ENCODE data around the gene WDR20. TPM values are rescaled to one million over a fixed set of nuclear protein-coding genes. Genes with fewer than 3 reads are reported as not detected.
"Not testable (repeated sequence)": the region's sequence is repeated elsewhere in the genome, so short reads cannot be mapped to it uniquely, and the experiment has no call there.

The WDR20 gene
- total RNA-seq, 4 donors from 2014 or later, result 21.3 to 31.3 (median 24.6) TPM

- TF ChIP-seq POLR2AphosphoS5 (IDR thresholded peaks at IDR 0.05), result no peak
- TF ChIP-seq POLR2A (IDR thresholded peaks at IDR 0.05), result no peak
- no peak for TF ChIP-seq CTCF (IDR thresholded peaks at IDR 0.05)
- TF ChIP-seq EP300 (IDR thresholded peaks at IDR 0.05; ENCODE audit: low read depth), result no peak
- intact Hi-C loops (cut with DNase I; ENCODE audit: low total_unique reads), result no loop called here
- Histone ChIP-seq H3K36me3 (no peaks in the 10 kb centered on the region), H3K4me1 (peaks cover 0 to 2% (median 0%) of the 10 kb centered on the region in 4 donors), H3K4me3 (no peak overlapping the region), H3K27ac (no peak overlapping the region), H3K27me3 (no peaks in the 10 kb centered on the region), H3K9me3 (no peaks in the 10 kb centered on the region)
- DNase-seq, result no peak
- 79% methylated on average over 4 of the region's 4 CpGs for WGBS, 2 donors (ENCODE audit: low coverage in 1 of 2)
- in situ Hi-C loops (cut with MboI; ENCODE audit: low pct_ligation_motif_present in 1 of 4, low pct_unique_long_range_greater_than_20kb in 1 of 4, low sequenced_read_pairs in 3 of 4), result no loop called here
Observed at GRCh38 chr14:102171173-102172020, 31.7 kb downstream of the WDR20 start.

- H3K27me3 ChIP-seq; H3K36me3 ChIP-seq; intact Hi-C loops (cut with DNase I; ENCODE audit: low total_unique reads); H3K4me3 ChIP-seq; DNase-seq; H3K27ac ChIP-seq; H3K9me3 ChIP-seq; in situ Hi-C loops (cut with MboI; ENCODE audit: low pct_ligation_motif_present in 1 of 4, low pct_unique_long_range_greater_than_20kb in 1 of 4, low sequenced_read_pairs in 3 of 4); H3K4me1 ChIP-seq: not testable (repeated sequence)
- 80% methylated on average over 1 of the region's 2 CpGs; no CpG with 5 or more reads in 1 of the 2 donors for WGBS, 2 donors (ENCODE audit: low coverage in 1 of 2)
Observed at GRCh38 chr14:102172021-102172272, 32.2 kb downstream of the WDR20 start.

GRCh38 chr14:102172721-102173120, 33.0 kb downstream of the WDR20 start:
- intact Hi-C loops (cut with DNase I; ENCODE audit: low total_unique reads); H3K27ac ChIP-seq; H3K27me3 ChIP-seq; H3K36me3 ChIP-seq; DNase-seq; in situ Hi-C loops (cut with MboI; ENCODE audit: low pct_ligation_motif_present in 1 of 4, low pct_unique_long_range_greater_than_20kb in 1 of 4, low sequenced_read_pairs in 3 of 4); H3K4me3 ChIP-seq; H3K9me3 ChIP-seq; H3K4me1 ChIP-seq: not testable (repeated sequence)
- WGBS, 2 donors (ENCODE audit: low coverage in 1 of 2), result 99% methylated on average over 22 of the region's 31 CpGs; no CpG with 5 or more reads in 1 of the 2 donors

GRCh38 chr14:102177161-102177560, 37.5 kb downstream of the WDR20 start:
- 89 to 100% methylated on average over 4 of the region's 4 CpGs for WGBS, 2 donors (ENCODE audit: low coverage in 1 of 2)
- Histone ChIP-seq H3K27ac (no peak overlapping the region), H3K4me1 (peaks cover 0 to 12% (median 3%) of the 10 kb centered on the region in 4 donors), H3K27me3 (no peaks in the 10 kb centered on the region), H3K9me3 (no peaks in the 10 kb centered on the region), H3K36me3 (no peaks in the 10 kb centered on the region), H3K4me3 (no peak overlapping the region)
- in situ Hi-C loops (cut with MboI; ENCODE audit: low pct_ligation_motif_present in 1 of 4, low pct_unique_long_range_greater_than_20kb in 1 of 4, low sequenced_read_pairs in 3 of 4) (no loop called here), intact Hi-C loops (cut with DNase I; ENCODE audit: low total_unique reads) (no loop called here)
- TF ChIP-seq EP300 (IDR thresholded peaks at IDR 0.05; ENCODE audit: low read depth) (no peak), POLR2A (IDR thresholded peaks at IDR 0.05) (no peak), CTCF (IDR thresholded peaks at IDR 0.05) (no peak), POLR2AphosphoS5 (IDR thresholded peaks at IDR 0.05) (no peak)
- DNase-seq, result no peak

GRCh38 chr14:102178806-102179205, 39.1 kb downstream of the WDR20 start:
- no peak for DNase-seq
- in situ Hi-C loops (cut with MboI; ENCODE audit: low pct_ligation_motif_present in 1 of 4, low pct_unique_long_range_greater_than_20kb in 1 of 4, low sequenced_read_pairs in 3 of 4), result no loop called here
- 81 to 96% methylated on average over 4 to 5 of the region's 5 CpGs for WGBS, 2 donors (ENCODE audit: low coverage in 1 of 2)

More at GRCh38 chr14:102178806-102179205, 39.1 kb downstream of the WDR20 start:
- intact Hi-C loops (cut with DNase I; ENCODE audit: low total_unique reads), result no loop called here
- H3K4me3 ChIP-seq, result no peak overlapping the region
- H3K27me3 ChIP-seq, result no peaks in the 10 kb centered on the region
- H3K36me3 ChIP-seq, result no peaks in the 10 kb centered on the region
- H3K4me1 ChIP-seq, result peaks cover 0 to 26% (median 7%) of the 10 kb centered on the region in 4 donors
- H3K27ac ChIP-seq, result no peak overlapping the region
- TF ChIP-seq POLR2A (IDR thresholded peaks at IDR 0.05) (no peak), EP300 (IDR thresholded peaks at IDR 0.05; ENCODE audit: low read depth) (no peak), POLR2AphosphoS5 (IDR thresholded peaks at IDR 0.05) (no peak), CTCF (IDR thresholded peaks at IDR 0.05) (no peak)
- H3K9me3 ChIP-seq, result no peaks in the 10 kb centered on the region
